ENCODE data around the gene SPAG16. TPM values are rescaled to one million over a fixed set of nuclear protein-coding genes. Genes with fewer than 3 reads are reported as not detected.

The SPAG16 gene
- total RNA-seq, 1 donor = 35.2 TPM

DNA sequence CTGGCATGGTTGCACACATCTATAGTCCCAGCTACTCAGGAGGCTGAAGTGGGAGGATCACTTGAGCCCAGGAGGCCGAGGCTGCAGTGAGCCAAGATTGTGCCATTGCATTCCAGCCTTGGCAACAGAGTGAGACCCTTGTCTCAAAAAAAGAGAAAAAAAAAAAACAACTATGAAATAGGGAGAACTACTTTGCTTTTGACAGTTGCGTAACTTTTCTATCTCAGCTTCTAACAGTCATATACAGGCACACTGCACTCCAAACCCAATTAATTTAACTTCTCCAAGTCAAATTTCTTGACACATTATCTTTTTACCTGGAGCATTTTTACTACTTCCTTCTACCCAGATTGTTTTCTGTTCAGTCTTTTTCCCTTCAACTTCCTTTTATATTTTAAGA, 1102.5 kb downstream of the SPAG16 start:
- TF ChIP-seq, protein P1, sequence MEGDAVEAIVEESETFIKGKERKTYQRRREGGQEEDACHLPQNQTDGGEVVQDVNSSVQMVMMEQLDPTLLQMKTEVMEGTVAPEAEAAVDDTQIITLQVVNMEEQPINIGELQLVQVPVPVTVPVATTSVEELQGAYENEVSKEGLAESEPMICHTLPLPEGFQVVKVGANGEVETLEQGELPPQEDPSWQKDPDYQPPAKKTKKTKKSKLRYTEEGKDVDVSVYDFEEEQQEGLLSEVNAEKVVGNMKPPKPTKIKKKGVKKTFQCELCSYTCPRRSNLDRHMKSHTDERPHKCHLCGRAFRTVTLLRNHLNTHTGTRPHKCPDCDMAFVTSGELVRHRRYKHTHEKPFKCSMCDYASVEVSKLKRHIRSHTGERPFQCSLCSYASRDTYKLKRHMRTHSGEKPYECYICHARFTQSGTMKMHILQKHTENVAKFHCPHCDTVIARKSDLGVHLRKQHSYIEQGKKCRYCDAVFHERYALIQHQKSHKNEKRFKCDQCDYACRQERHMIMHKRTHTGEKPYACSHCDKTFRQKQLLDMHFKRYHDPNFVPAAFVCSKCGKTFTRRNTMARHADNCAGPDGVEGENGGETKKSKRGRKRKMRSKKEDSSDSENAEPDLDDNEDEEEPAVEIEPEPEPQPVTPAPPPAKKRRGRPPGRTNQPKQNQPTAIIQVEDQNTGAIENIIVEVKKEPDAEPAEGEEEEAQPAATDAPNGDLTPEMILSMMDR (IDR thresholded peaks at IDR 0.05; ENCODE audit: insufficient read depth, low read length) = no peak
- no peak overlapping the region for H3K4me3 ChIP-seq (ENCODE audit: low read depth, low read length)
- no peak for DNase-seq (ENCODE audit: low read depth)

DNA sequence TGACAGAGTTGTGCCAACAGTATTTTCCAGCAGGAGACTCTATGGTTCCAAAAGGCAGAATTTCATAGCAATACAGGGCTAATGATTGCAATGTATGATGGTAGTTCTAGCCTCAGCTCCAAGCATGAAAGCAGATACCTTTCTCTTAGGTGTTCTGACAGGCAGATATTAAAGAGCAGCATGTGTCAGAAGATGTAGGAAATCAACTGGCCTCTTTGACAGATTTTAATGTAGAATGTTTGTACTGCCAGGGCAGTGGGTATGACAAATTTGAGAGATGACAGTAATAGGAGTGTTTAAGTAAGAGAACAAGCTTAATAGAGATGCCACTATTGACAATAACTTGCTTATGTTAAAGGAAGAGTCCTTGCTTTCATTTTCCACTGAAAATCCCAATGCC, 1105.1 kb downstream of the SPAG16 start:
- no peak overlapping the region for H3K4me3 ChIP-seq (ENCODE audit: low read depth, low read length)
- TF ChIP-seq, protein P1 (IDR thresholded peaks at IDR 0.05; ENCODE audit: insufficient read depth, low read length) = no peak
- DNase-seq (ENCODE audit: low read depth) = no peak

DNA sequence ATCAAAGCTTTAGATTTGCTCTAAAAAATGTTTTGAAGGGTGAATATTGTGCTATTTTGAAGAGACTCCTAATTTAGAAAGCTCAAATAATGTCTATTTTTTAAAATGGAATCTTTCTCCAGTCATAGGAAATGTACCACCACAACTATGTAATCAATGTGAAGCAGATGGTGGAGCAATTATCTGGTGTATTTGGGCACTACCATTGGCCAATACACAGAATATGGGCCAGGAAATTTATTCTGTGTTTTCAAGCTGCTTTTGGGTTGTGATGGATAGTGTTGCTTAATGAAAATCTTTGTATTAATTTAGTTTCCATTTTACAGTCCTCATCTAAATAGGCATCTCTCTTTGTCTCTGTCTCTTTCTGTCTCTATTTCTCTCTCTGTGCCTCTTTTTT, 1109.5 kb downstream of the SPAG16 start:
- no peak overlapping the region for H3K4me3 ChIP-seq (ENCODE audit: low read depth, low read length)
- TF ChIP-seq, protein P1 (IDR thresholded peaks at IDR 0.05; ENCODE audit: insufficient read depth, low read length) = no peak
- no peak for DNase-seq (ENCODE audit: low read depth)

DNA sequence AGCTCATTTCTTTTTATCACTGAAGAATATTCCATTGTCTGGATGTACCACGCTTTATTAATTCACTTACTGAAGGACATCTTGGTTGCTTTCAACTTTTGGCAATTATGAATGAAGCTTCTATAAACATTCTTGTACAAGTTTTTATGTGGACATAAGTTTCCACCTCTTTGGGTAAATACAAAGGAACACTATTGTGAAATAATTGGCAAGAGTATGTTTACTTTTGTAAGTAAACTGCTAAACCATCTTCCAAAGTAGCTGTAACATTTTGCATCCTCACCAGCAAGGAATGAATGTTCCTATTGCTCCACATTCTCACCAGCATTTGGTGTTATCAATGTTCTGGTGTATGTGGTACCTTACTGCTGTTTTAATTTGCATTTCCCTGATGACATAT, 1110.8 kb downstream of the SPAG16 start:
- DNase-seq (ENCODE audit: low read depth) = no peak
- H3K4me3 ChIP-seq (ENCODE audit: low read depth, low read length) = no peak overlapping the region
- TF ChIP-seq, protein P1 (IDR thresholded peaks at IDR 0.05; ENCODE audit: insufficient read depth, low read length) = no peak

DNA sequence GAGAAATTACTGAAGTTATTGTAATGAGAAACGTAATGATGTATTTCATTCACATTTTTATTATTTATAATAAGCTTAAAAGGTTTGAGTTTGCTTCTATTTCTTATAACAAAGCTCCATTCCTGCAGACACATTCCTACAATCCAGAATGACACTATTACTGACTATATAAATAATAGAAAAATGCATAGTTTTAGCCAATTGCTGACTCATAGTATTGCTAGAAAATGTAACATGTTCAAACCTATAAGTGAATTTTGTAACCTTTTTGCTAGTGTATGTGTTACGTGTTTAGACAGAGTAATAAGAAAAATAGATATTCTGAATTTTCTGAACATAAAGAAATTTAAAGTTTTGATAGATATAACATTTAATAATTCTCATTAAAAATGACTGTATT, 1117.3 kb downstream of the SPAG16 start:
- DNase-seq (ENCODE audit: low read depth) = no peak
- no peak overlapping the region for H3K4me3 ChIP-seq (ENCODE audit: low read depth, low read length)
- TF ChIP-seq, protein P1 (IDR thresholded peaks at IDR 0.05; ENCODE audit: insufficient read depth, low read length) = no peak

DNA sequence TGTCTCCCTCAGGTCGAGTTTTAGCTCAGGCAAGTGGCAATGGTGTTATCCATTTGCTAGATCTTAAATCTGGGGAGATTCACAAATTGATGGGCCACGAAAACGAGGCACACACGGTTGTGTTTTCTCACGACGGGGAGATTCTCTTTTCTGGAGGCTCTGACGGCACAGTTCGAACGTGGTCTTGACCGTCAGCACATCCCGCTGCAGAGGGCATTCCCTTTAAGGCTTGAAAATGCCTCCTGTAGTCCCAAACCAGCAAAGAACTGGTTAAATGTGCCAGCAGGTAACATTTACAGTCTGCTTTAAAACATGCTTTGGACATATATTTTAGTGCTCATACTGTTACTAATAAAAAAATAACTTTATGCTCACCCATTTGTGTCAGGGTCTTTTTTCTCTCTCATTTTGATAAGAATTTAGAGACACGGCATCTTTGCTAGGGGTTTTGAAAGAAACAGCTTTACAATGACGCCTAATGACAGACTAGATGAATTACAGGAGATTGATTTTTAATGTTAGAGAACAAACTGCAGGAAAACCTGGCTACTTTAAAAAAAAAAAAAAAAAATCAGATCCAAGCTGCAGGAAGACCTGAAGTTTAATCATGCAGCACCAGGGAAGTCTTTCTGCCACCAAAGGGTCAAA, 1126.0 kb downstream of the SPAG16 start:
- TF ChIP-seq, protein P1 (IDR thresholded peaks at IDR 0.05; ENCODE audit: insufficient read depth, low read length) = no peak
- no peak for DNase-seq (ENCODE audit: low read depth)
- H3K4me3 ChIP-seq (ENCODE audit: low read depth, low read length) = no peak overlapping the region
